Measurements from ENCODE around the gene MAGEA2B. TPM values are rescaled to one million over a fixed set of nuclear protein-coding genes. Genes with fewer than 3 reads are reported as not detected.

Gene MAGEA2B
- total and polyA plus RNA-seq, 2 of the 8 experiments (the other 6 are each of a cell fraction or from before 2014, with no cell fraction given) = 1.3 TPM; not detected in 1

GRCh38 chrX:152738560-152738959 lies 24.1 kb downstream of the MAGEA2B start:
- ChIA-PET POLR2A (ENCODE audit: partially characterized antibody) (no interaction called here), CTCF (ENCODE audit: partially characterized antibody) (no interaction called here)
- H3K27me3 ChIP-seq (replicated peaks in 1 of 4; ENCODE audit: control insufficient read depth in 3 of 4, extremely low read depth in 1 of 4, insufficient read depth in 3 of 4, low read length in 3 of 4) = no peaks in the 10 kb centered on the region
- no peak overlapping the region for H3K4ac ChIP-seq (replicated peaks; ENCODE audit: insufficient read length, low read depth, low read length)
- H3K4me1 ChIP-seq (replicated peaks in 1 of 4; ENCODE audit: control insufficient read depth in 3 of 4, insufficient read depth in 4 of 4, low read length in 3 of 4) = no peaks in the 10 kb centered on the region
- no peaks in the 10 kb centered on the region for H4K20me1 ChIP-seq (replicated peaks in 1 of 2; ENCODE audit: control insufficient read depth in 1 of 2, insufficient read depth in 2 of 2, low read length in 2 of 2)
- no peak overlapping the region for H4K8ac ChIP-seq (ENCODE audit: extremely low read depth, insufficient read depth, low read length)
- 84% methylated on average over 5 of the region's 5 CpGs; no CpG with 5 or more reads in 1 of the 2 experiments for WGBS, 2 experiments (ENCODE audit: extremely low coverage in 1 of 2, insufficient coverage in 1 of 2, insufficient read length in 1 of 2, insufficient replicate concordance in 2 of 2, low coverage in 1 of 2, low lambda C conversion rate in 2 of 2, missing lambda C conversion rate in 1 of 2)
- H3K79me2 ChIP-seq (ENCODE audit: control insufficient read depth in 1 of 2, insufficient read depth in 2 of 2, low read length in 2 of 2) = no peaks in the 10 kb centered on the region
- H2BK120ac ChIP-seq (replicated peaks; ENCODE audit: low read depth, low read length) = no peak overlapping the region
- H2AFZ ChIP-seq (ENCODE audit: low read length) = no peak overlapping the region
- no peak overlapping the region for H2BK15ac ChIP-seq (ENCODE audit: low read length)
- no peaks in the 10 kb centered on the region for H3K23me2 ChIP-seq (ENCODE audit: low read depth, low read length)
- no peak for DNase-seq (ENCODE audit: low read depth in 1 of 2, low spot score in 2 of 2)
- H3K27ac ChIP-seq (ENCODE audit: low read depth, low read length) = no peak overlapping the region
- no peak for FAIRE-seq
- TF ChIP-seq POLR2A (IDR thresholded peaks at IDR 0.05; ENCODE audit: control extremely low read depth in 1 of 2, low read depth in 2 of 2, low read length in 2 of 2) = no peak
- H3K9me3 ChIP-seq (ENCODE audit: insufficient read depth in 2 of 2, low read depth in 1 of 2, low read length in 1 of 2) = no peaks in the 10 kb centered on the region
- H3K4me3 ChIP-seq (ENCODE audit: extremely low read depth in 1 of 4, insufficient read depth in 2 of 4, low read depth in 3 of 4, low read length in 4 of 4) = no peak overlapping the region
- H3K79me1 ChIP-seq (ENCODE audit: low read depth, low read length) = no peaks in the 10 kb centered on the region
- no peak overlapping the region for H3K23ac ChIP-seq (ENCODE audit: insufficient read length)
- H3K36me3 ChIP-seq (ENCODE audit: control insufficient read depth in 2 of 4, insufficient read depth in 4 of 4, low read length in 3 of 4) = no peaks in the 10 kb centered on the region
- H3K9ac ChIP-seq (replicated peaks in 1 of 4; ENCODE audit: extremely low read depth in 1 of 4, low read depth in 3 of 4, low read length in 3 of 4) = no peak overlapping the region
- no peak overlapping the region for H3K4me2 ChIP-seq (ENCODE audit: insufficient read depth in 1 of 2, low read depth in 2 of 2, low read length in 2 of 2)
- no peak overlapping the region for H3K14ac ChIP-seq (ENCODE audit: insufficient read length)
- H2BK20ac ChIP-seq (ENCODE audit: low read length) = no peak overlapping the region
- H2BK12ac ChIP-seq (ENCODE audit: low read depth, low read length) = no peak overlapping the region
- H3K18ac ChIP-seq (ENCODE audit: extremely low read depth, low read length) = no peak overlapping the region
- H2AK5ac ChIP-seq (ENCODE audit: low read depth, low read length) = no peak overlapping the region
- H4K5ac ChIP-seq (ENCODE audit: insufficient read length, low read depth, low read length) = no peak overlapping the region
- H2BK5ac ChIP-seq (ENCODE audit: low read depth, low read length) = no peak overlapping the region
- no peak overlapping the region for H3K56ac ChIP-seq (replicated peaks; ENCODE audit: insufficient read length, low read depth, low read length)
- H4K91ac ChIP-seq (replicated peaks; ENCODE audit: insufficient read length, low read length) = no peak overlapping the region
